ENCODE results near the gene CACNG8. TPM values are rescaled to one million over a fixed set of nuclear protein-coding genes. Genes with fewer than 3 reads are reported as not detected.
"Not testable (repeated sequence)": the region's sequence is repeated elsewhere in the genome, so short reads cannot be mapped to it uniquely, and the experiment has no call there.

The CACNG8 gene
- total RNA-seq, 1 donor from 2014 or later, result 2.6 TPM

DNA sequence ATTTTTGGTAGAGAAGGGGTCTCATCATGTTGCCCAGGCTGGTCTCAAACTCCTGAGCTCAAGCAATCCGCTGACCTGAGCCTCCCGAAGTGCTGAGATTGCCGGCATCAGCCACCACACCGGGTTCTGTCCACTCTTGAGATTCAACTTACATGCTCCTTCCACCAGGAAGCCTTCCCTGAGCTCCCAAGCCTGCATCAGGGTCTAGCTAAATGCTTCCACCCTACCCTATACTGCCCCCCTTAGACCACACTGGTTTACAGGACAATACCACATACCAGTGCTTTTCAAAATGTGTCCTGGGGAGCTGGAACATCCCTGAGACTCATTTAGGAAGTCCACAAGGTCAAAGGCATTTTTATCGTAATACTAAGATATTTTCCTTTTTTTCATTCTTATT, 15.1 kb upstream of the CACNG8 start:
- H3K27ac Mint-ChIP-seq, result no peak overlapping the region
- TF ChIP-seq CTCF (IDR thresholded peaks at IDR 0.05; ENCODE audit: unreplicated experiment), result no peak
- no peak overlapping the region for H3K4me3 Mint-ChIP-seq
- no peaks in the 10 kb centered on the region for H3K36me3 Mint-ChIP-seq
- peaks cover 59% of the 10 kb centered on the region for H3K27me3 Mint-ChIP-seq (ENCODE audit: low read depth)
- no peaks in the 10 kb centered on the region for H3K9me3 Mint-ChIP-seq
- no peak for DNase-seq (ENCODE audit: low spot score in 2 of 2, unreplicated experiment in 2 of 2)
- H3K4me1 Mint-ChIP-seq, result no peaks in the 10 kb centered on the region

GRCh38 chr19:53948611-53949010, 14.1 kb upstream of the CACNG8 start:
- not testable (repeated sequence) for H3K4me3 Mint-ChIP-seq; H3K27ac Mint-ChIP-seq; H3K9me3 Mint-ChIP-seq; H3K36me3 Mint-ChIP-seq; DNase-seq (ENCODE audit: low spot score in 2 of 2, unreplicated experiment in 2 of 2); H3K4me1 Mint-ChIP-seq
- H3K27me3 Mint-ChIP-seq (ENCODE audit: low read depth), result peaks cover 51% of the 10 kb centered on the region

GRCh38 chr19:53951436-53951835, 11.3 kb upstream of the CACNG8 start:
- Mint-ChIP-seq H3K36me3 (no peaks in the 10 kb centered on the region), H3K9me3 (peaks cover 8% of the 10 kb centered on the region), H3K4me1 (no peaks in the 10 kb centered on the region), H3K27me3 (ENCODE audit: low read depth) (peaks cover 42% of the 10 kb centered on the region), H3K27ac (no peak overlapping the region), H3K4me3 (no peak overlapping the region)
- no peak for TF ChIP-seq CTCF (IDR thresholded peaks at IDR 0.05; ENCODE audit: unreplicated experiment)
- DNase-seq (ENCODE audit: low spot score in 2 of 2, unreplicated experiment in 2 of 2), result no peak

DNA sequence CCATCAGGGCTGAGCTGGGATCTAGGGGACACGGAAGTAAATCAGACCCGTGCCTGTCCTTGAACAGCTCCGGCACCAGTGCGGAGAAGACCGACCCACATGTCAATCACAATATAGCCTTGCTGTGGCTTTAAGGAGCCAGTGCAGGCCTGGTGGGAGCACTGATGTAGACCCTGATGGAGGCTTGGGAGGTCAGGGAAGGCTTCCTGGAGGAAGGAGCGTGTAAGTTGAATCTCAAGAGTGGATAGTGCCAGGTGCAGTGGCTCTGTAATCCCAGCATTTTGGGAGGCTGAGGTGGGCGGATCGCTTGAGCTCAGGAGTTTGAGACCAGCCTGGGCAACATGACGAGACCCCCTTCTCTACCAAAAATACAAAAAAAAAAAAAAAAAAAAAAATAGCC, 10.8 kb upstream of the CACNG8 start:
- no peak for DNase-seq (ENCODE audit: low spot score in 2 of 2, unreplicated experiment in 2 of 2)
- H3K27ac Mint-ChIP-seq, result no peak overlapping the region
- peaks cover 8% of the 10 kb centered on the region for H3K9me3 Mint-ChIP-seq
- H3K27me3 Mint-ChIP-seq (ENCODE audit: low read depth), result peaks cover 46% of the 10 kb centered on the region
- no peak for TF ChIP-seq CTCF (IDR thresholded peaks at IDR 0.05; ENCODE audit: unreplicated experiment)
- H3K4me1 Mint-ChIP-seq, result no peaks in the 10 kb centered on the region
- H3K4me3 Mint-ChIP-seq, result no peak overlapping the region
- no peaks in the 10 kb centered on the region for H3K36me3 Mint-ChIP-seq

DNA sequence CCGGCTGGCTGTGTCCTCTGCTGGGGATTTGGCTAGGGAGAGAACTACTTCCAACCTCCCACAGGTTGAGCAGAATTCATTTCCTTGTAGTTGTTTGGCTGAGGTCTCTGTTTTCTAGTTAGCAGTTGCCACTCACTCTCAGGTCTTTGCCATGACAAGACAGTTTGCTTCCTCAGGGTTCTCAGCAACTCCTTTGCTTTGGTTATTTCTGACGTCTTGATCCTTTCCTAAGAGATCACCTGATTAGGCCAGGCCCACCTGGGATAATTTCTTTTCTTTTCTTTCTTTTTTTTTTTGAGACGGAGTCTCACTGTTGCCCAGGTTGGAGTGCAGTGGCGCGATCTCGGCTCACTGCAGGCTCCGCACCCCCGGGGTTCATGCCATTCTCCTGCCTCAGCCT, 9.4 kb upstream of the CACNG8 start:
- Mint-ChIP-seq H3K36me3 (no peaks in the 10 kb centered on the region), H3K4me1 (no peaks in the 10 kb centered on the region), H3K4me3 (no peak overlapping the region), H3K27me3 (ENCODE audit: low read depth) (peaks cover 51% of the 10 kb centered on the region), H3K27ac (no peak overlapping the region), H3K9me3 (peaks cover 8% of the 10 kb centered on the region)
- TF ChIP-seq CTCF (IDR thresholded peaks at IDR 0.05; ENCODE audit: unreplicated experiment), result no peak
- no peak for DNase-seq (ENCODE audit: low spot score in 2 of 2, unreplicated experiment in 2 of 2)

- no peak for DNase-seq (ENCODE audit: low spot score in 2 of 2, unreplicated experiment in 2 of 2)
- TF ChIP-seq CTCF (IDR thresholded peaks at IDR 0.05; ENCODE audit: unreplicated experiment), result no peak
- no peaks in the 10 kb centered on the region for H3K36me3 Mint-ChIP-seq
- no peak overlapping the region for H3K4me3 Mint-ChIP-seq
- no peak overlapping the region for H3K27ac Mint-ChIP-seq
- H3K9me3 Mint-ChIP-seq, result peaks cover 8% of the 10 kb centered on the region
- H3K27me3 Mint-ChIP-seq (ENCODE audit: low read depth), result peaks cover 75% of the 10 kb centered on the region
- peaks cover 2% of the 10 kb centered on the region for H3K4me1 Mint-ChIP-seq
Observed at GRCh38 chr19:53957448-53958167, 5.1 kb upstream of the CACNG8 start.
